Neural crest cell (in vitro differentiated cells): Measurements from ENCODE around the gene PACSIN2. TPM values are rescaled to one million over a fixed set of nuclear protein-coding genes. Genes with fewer than 3 reads are reported as not detected.

Experiments
- DNase-seq: peaks from one replicate; pipeline ENCODE4 v3.0.0; 2021; ENCODE audit warnings: low read depth, mixed read lengths, low spot score
- H3K27ac Mint-ChIP-seq: one replicate; pipeline ENCODE4 v1.8.0; 2021; ENCODE audit warnings: mild to moderate bottlenecking, mixed read lengths; ENCODE audit not compliant: unreplicated experiment
- H3K27me3 Mint-ChIP-seq: 2 replicates; pipeline ENCODE4 v1.8.0; 2021; ENCODE audit warnings: low read depth, mild to moderate bottlenecking, mixed read lengths
- H3K36me3 Mint-ChIP-seq: 2 replicates; pipeline ENCODE4 v1.8.0; 2021; ENCODE audit warnings: low read depth, mild to moderate bottlenecking, mixed read lengths
- H3K4me1 Mint-ChIP-seq: 2 replicates; pipeline ENCODE4 v1.8.0; 2021; ENCODE audit warnings: mixed read lengths
- H3K4me3 Mint-ChIP-seq: one replicate; pipeline ENCODE4 v1.8.0; 2021; ENCODE audit warnings: mild to moderate bottlenecking, mixed read lengths
- H3K9me3 Mint-ChIP-seq: 2 replicates; pipeline ENCODE4 v1.8.0; 2021; ENCODE audit warnings: mixed read lengths
- total RNA-seq: library from RNA; stranded (reverse); gene quantifications from 2 replicates; pipeline ENCODE4 v1.2.1, GENCODE V29; 2021
- TF ChIP-seq, protein P1 (sequence below): fragments of 200-600 bp; sonication (generic); conservative IDR thresholded peaks from 2 replicates; pipeline ENCODE4 v1.5.0; 2021; ENCODE audit warnings: antibody characterized with exemption, mild to moderate bottlenecking

The PACSIN2 gene
- total RNA-seq, 1 donor from 2014 or later, result 79.4 TPM

DNA sequence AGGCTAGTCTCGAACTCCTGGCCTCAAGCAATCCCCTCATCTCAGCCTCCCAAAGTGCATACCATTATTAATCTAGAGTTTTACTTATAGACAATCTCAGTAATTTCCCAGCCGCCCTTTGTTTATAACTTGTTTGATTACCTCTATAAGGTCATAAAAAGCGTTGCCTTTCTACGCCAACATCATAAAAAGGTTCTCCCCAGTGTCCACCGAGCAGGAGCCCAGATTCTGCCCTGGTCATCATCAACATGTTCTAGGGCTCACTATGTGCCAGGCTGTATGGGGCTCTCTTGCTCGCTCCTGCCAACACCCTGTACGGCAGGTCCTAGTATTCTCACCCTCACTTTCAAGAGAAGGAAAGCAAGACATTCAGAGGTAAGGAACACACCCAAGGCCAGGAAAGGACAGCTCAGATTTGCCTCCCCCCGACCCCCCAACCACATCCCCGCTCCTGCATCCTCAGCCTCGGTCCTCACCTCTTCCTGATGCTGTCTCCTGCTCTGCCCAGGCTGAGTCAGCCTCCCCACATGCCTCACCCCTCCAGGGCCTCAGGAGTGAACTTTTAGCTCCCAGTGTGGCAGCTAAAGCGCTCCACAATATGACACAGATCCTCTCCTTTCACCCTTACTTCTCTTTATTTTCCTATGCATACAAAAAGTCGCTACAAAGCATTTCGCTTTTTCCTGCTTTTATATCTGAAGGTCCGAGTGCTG, 172.1 kb downstream of the PACSIN2 start:
- no peaks in the 10 kb centered on the region for H3K9me3 Mint-ChIP-seq
- TF ChIP-seq, protein P1, sequence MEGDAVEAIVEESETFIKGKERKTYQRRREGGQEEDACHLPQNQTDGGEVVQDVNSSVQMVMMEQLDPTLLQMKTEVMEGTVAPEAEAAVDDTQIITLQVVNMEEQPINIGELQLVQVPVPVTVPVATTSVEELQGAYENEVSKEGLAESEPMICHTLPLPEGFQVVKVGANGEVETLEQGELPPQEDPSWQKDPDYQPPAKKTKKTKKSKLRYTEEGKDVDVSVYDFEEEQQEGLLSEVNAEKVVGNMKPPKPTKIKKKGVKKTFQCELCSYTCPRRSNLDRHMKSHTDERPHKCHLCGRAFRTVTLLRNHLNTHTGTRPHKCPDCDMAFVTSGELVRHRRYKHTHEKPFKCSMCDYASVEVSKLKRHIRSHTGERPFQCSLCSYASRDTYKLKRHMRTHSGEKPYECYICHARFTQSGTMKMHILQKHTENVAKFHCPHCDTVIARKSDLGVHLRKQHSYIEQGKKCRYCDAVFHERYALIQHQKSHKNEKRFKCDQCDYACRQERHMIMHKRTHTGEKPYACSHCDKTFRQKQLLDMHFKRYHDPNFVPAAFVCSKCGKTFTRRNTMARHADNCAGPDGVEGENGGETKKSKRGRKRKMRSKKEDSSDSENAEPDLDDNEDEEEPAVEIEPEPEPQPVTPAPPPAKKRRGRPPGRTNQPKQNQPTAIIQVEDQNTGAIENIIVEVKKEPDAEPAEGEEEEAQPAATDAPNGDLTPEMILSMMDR, result no peak
- H3K36me3 Mint-ChIP-seq, result peaks cover 9% of the 10 kb centered on the region
- DNase-seq, result no peak
- H3K4me3 Mint-ChIP-seq, result no peak overlapping the region
- no peaks in the 10 kb centered on the region for H3K4me1 Mint-ChIP-seq
- no peaks in the 10 kb centered on the region for H3K27me3 Mint-ChIP-seq
- peak overlapping the region; percentile 84 for H3K27ac Mint-ChIP-seq

DNA sequence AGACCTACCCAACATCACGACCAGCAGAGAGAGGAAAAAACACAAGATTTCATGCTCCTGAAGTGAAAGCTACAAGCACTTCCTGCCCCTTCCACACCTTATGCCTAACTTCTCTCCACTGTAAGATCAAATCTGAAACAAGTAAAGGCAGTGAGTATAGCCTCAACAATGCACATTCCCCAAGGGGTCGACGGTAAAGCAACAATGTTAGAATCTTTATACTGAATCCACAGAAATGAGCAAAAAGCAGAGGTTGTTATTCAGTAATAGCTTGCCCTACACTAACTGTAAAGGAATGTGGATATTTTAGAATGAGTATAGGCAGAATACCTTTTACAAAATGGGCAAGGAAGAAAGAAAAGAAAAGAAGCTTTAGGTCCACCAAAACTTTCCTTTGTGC, 173.5 kb downstream of the PACSIN2 start:
- no peaks in the 10 kb centered on the region for H3K27me3 Mint-ChIP-seq
- no peak for DNase-seq
- H3K4me3 Mint-ChIP-seq, result no peak overlapping the region
- no peaks in the 10 kb centered on the region for H3K9me3 Mint-ChIP-seq
- TF ChIP-seq, protein P1, result no peak
- H3K4me1 Mint-ChIP-seq, result no peaks in the 10 kb centered on the region
- H3K27ac Mint-ChIP-seq, result no peak overlapping the region
- H3K36me3 Mint-ChIP-seq, result peaks cover 9% of the 10 kb centered on the region

DNA sequence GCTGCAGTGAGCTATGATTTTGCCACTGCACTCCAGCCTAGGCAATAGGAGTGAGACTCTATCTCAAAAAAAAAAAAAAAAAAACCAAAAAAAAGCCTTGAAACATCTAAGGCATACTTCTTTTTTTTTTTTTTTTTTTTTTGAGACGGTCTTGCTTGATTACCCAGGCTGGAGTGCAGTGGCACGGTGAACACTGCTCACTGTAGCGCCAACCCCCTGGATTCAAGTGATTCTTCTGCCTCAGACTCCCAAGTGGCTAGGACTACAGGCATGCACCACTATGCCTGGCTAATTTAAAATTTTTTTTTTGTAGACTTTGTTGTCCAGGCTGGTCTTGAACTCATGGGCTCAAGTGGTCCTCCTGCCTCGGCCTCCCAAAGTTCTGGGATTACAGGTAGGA, 177.4 kb downstream of the PACSIN2 start:
- TF ChIP-seq, protein P1, result no peak
- no peak for DNase-seq
- Mint-ChIP-seq H3K36me3 (peaks cover 11% of the 10 kb centered on the region), H3K27ac (no peak overlapping the region), H3K4me1 (no peaks in the 10 kb centered on the region), H3K9me3 (no peaks in the 10 kb centered on the region), H3K27me3 (no peaks in the 10 kb centered on the region), H3K4me3 (no peak overlapping the region)

DNA sequence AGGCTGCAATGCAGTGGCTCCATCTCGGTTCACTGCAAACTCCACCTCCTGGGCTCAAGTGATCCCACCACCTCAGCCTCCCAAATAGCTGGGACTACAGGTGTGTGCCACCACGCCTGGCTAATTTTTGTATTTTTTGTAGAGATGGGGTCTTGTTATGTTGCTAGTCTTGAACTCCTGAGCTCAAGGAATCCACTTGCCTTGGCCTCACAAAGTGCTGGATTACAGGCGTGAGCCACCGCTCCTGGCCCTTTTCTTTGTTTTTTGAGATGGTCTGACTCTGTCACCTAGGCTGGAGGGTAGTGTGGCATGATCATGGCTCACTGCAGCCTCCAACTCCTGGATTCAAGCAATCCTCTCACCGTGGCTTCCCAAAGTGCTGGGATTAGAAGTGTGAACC, 178.9 kb downstream of the PACSIN2 start:
- H3K4me1 Mint-ChIP-seq, result no peaks in the 10 kb centered on the region
- H3K27ac Mint-ChIP-seq, result no peak overlapping the region
- H3K9me3 Mint-ChIP-seq, result no peaks in the 10 kb centered on the region
- DNase-seq, result no peak
- H3K27me3 Mint-ChIP-seq, result no peaks in the 10 kb centered on the region
- no peak overlapping the region for H3K4me3 Mint-ChIP-seq
- H3K36me3 Mint-ChIP-seq, result peaks cover 10% of the 10 kb centered on the region
- TF ChIP-seq, protein P1, result no peak

DNA sequence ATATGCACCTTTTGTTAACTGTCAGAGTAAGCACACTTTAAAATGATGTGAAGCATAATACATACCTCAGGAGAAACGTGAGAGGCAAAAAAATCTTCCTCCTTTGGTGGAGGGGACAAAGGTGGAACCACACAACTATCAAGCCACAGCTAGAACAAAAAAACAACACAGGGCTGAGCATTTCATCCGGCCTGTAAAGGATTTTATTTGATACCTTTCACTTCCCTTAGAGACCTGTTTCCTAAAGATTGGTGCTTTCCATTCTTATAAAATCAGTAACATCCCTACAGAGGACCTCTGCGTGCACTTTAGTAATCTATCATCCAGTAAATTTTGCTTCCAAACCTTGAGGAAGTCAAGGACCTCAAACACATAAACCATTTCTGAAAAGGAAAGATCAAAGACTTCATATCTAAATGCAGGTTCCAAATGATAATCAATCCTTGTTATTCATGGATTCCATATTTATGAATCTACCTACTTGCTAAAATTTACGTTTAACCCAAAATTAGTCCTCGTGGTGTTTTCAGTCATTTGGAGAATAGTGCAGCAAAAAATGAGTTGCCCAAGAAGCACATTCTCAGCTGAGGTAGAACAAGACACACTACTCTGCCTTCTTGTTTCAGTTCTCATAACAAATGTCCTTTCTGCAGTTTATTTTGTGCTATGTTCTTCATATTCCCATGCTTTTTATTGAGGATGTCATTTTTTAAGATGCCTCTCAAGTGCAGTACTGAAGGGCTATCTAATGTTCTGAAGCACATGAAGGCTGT, 180.6 kb downstream of the PACSIN2 start:
- peaks cover 8% of the 10 kb centered on the region for H3K36me3 Mint-ChIP-seq
- no peaks in the 10 kb centered on the region for H3K4me1 Mint-ChIP-seq
- no peak overlapping the region for H3K4me3 Mint-ChIP-seq
- TF ChIP-seq, protein P1, result no peak
- no peak overlapping the region for H3K27ac Mint-ChIP-seq
- no peaks in the 10 kb centered on the region for H3K27me3 Mint-ChIP-seq
- DNase-seq, result no peak
- no peaks in the 10 kb centered on the region for H3K9me3 Mint-ChIP-seq
